GM12892 (cell line): ENCODE measurements around the gene TOP2B.
A peak's percentile ranks its signal among the peaks of the same experiment; 100 is the strongest.

ENCODE experiments used
- DNase-seq: peaks from one replicate; pipeline ENCODE4 v3.0.0; 2011; ENCODE audit not compliant: insufficient read length
- FAIRE-seq: peaks from 2 replicates; lab custom pipeline; 2011; peaks lifted over from hg19 to GRCh38; lab: Jason Lieb, UNC
- POLR2A ChIP-seq: IDR thresholded peaks from 2 replicates; pipeline ENCODE4 v1.6.1; 2011; ENCODE audit warnings: low read depth, low read length, control low read depth
- POLR2AphosphoS5 ChIP-seq: IDR thresholded peaks from 2 replicates; pipeline ENCODE4 v1.6.1; 2011; ENCODE audit warnings: low read depth, low read length, control low read depth
- TAF1 ChIP-seq: IDR thresholded peaks from 2 replicates; pipeline ENCODE4 v1.6.1; 2011; ENCODE audit warnings: low read depth, mild to moderate bottlenecking, control low read depth, low read length, borderline replicate concordance

Gene TOP2B

GRCh38 chr3:25673738-25674298 lies 9.1 kb upstream of the TOP2B start:
- TF ChIP-seq POLR2A (no peak), TAF1 (no peak), POLR2AphosphoS5 (no peak)
- no peak for DNase-seq
- no peak for FAIRE-seq

- DNase-seq: no peak
- 0 out of 2 replicates have a peak, but pooled peaks have one; percentile 25 for TF ChIP-seq POLR2A
- TF ChIP-seq POLR2AphosphoS5: no peak
- TF ChIP-seq TAF1: no peak
- FAIRE-seq: no peak
Observed at GRCh38 chr3:25665315-25666280, 891 bp upstream of the TOP2B start.

GRCh38 chr3:25663869-25664811 lies 567 bp downstream of the TOP2B start:
- FAIRE-seq (peak; percentile 14), DNase-seq (peak; percentile 25)
- 0 out of 2 replicates have a peak, but pooled peaks have one; percentile 14 for TF ChIP-seq POLR2AphosphoS5
- TF ChIP-seq TAF1: no peak
- 0 out of 2 replicates have a peak, but pooled peaks have one; percentile 17 for TF ChIP-seq POLR2A

- TF ChIP-seq POLR2AphosphoS5: peak; percentile 26; the same call in 1 of the 2 replicates
- no peak for TF ChIP-seq TAF1
- FAIRE-seq (peak; percentile 75), DNase-seq (no peak)
Observed at GRCh38 chr3:25663347-25663868, 1.3 kb downstream of the TOP2B start.

GRCh38 chr3:25662736-25663320 lies 1.9 kb downstream of the TOP2B start:
- no peak for FAIRE-seq
- no peak for DNase-seq
- no peak for TF ChIP-seq TAF1
- no peak for TF ChIP-seq POLR2A
- TF ChIP-seq POLR2AphosphoS5: no peak

- DNase-seq: no peak
- TF ChIP-seq TAF1: no peak
- no peak for TF ChIP-seq POLR2AphosphoS5
- TF ChIP-seq POLR2A: no peak
- peak; percentile 58 for FAIRE-seq
Observed at GRCh38 chr3:25661694-25662437, 2.8 kb downstream of the TOP2B start.

GRCh38 chr3:25658836-25659235 lies 5.9 kb downstream of the TOP2B start:
- DNase-seq: no peak
- peak; percentile 57 for FAIRE-seq
- TF ChIP-seq POLR2A (no peak), TAF1 (no peak), POLR2AphosphoS5 (no peak)

- TF ChIP-seq TAF1 (no peak), POLR2A (no peak), POLR2AphosphoS5 (no peak)
- DNase-seq (no peak), FAIRE-seq (no peak)
Observed at GRCh38 chr3:25657293-25657692, 7.4 kb downstream of the TOP2B start.

- FAIRE-seq (no peak), DNase-seq (no peak)
- TF ChIP-seq POLR2A (no peak), TAF1 (no peak), POLR2AphosphoS5 (no peak)
Observed at GRCh38 chr3:25655659-25656058, 9.0 kb downstream of the TOP2B start.

- no peak for DNase-seq
- TF ChIP-seq TAF1: no peak
- no peak for TF ChIP-seq POLR2A
- TF ChIP-seq POLR2AphosphoS5: no peak
- no peak for FAIRE-seq
Observed at GRCh38 chr3:25654576-25654975, 10.1 kb downstream of the TOP2B start.
